GM19463 (cell line): ENCODE data around the gene RHO.
A peak's percentile ranks its signal among the peaks of the same experiment; 100 is the strongest.

Experiments
- ATAC-seq: cut with Tn5 transposase; IDR thresholded peaks from one replicate; pipeline ENCODE4 v1.9.1; 2021; ENCODE audit warnings: mild to moderate bottlenecking, moderate library complexity; ENCODE audit not compliant: unreplicated experiment

RHO gene

DNA sequence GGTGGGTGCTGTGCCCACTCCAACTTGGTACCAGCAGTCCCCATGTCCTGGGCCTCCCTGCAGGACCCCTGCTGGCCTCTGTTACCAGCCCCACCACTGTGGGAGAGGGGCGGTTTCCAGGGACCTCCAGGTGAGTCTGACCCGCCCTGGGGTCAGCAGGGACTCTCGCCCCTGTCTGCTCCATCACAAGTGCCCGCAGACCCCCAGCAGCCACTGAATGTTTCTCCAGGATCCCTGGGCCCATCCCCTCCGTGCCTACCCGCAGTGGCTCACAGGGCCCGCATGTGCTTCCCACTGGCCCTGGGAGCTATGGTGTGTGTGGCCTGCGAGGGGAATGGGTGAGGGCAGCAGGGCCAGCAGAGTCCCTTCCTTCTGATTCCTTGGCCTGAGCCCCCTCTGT is 9.9 kb upstream of the RHO start:
- ATAC-seq, result no peak

DNA sequence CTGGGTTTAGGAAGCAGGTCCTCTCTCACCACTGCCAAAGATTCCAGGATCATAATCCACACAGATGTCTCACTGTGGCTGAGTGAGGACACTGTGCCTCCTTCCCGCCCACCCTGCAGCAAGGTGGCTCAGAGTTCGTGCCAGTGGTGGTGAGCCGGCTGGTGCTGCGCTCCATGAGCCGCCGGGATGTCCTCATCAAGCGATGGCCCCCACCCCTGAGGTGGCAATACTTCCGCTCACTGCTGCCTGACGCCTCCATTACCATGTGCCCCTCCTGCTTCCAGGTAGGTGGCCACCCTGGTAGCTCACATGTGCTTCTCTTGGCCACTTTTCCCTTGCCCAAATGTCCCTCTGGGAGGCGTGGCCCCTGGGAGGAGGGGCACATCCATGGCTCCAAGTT is 9.0 kb upstream of the RHO start:
- no peak for ATAC-seq

DNA sequence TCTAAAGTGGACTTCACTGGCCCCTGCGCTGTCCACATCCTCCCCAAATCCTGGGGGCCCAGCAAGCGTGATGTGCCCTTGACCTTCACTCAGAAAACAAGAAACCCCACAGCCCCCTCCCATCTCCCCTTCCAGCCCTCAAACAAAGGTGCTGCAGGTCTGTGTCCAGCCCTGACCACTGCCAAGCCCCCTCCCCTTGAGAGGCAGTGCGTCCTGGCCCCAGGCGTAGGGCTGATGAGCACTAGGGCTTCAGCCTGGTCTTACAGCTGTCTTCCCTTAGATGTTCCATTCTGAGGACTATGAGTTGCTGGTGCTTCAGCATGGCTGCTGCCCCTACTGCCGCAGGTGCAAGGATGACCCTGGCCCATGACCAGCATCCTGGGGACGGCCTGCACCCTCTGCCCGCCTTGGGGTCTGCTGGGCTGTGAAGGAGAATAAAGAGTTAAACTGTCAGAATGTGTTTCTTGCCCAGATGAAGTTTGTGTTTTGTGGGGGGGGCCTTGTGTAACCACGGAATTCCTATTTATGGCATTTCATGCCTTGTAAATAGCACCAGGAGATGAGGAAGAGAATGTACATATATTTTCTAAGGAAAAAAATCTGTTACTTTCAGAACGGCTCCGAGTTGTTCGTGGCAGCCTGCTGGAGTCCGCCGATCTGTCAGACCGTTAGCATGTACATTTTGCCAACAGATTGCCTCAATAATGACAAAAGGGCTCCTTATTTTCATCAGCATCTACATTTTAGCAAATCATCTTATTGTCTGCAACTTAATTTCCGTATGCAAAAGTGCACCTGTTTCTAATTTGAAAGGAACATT is 8.3 kb upstream of the RHO start:
- ATAC-seq, result no peak

DNA sequence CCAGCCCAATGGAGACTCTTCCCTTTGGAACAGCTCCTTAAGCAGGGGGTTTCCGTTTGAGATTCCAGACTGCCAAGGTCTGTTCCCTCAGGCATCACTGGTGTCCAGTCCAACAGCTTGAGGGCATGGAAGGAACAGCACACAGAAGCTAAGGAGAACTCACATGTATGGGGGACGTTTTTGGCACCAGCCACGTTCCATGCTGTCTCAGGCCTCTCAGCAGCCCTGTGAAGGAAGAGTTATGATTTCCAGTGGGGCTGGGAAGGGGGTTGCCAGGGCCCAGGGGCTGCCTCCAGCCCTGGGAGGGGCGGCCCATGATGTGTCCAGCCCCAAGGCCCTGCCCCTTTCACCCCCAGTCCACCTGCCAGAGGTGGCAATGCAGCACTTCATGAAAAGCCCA is 7.5 kb upstream of the RHO start:
- ATAC-seq, result no peak

DNA sequence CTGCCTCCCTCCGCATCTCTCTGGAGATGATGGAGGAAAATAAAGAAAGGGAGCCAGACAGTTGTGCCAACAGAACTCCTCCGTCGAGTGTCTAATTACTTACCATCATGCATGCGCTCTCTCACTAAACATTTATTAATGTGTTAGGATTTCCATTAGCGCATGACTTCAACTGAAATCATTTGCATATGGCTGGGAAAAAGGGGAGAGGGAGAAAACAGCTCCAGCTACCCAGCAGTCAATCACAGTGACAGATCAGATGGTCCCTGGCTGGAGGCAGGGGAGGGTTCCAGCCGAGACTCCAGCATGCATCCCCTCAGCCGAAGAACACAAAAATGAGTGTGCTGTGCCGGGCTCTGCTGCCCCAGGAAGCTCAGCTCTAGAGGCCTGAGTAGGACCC is 6.8 kb upstream of the RHO start:
- no peak for ATAC-seq

DNA sequence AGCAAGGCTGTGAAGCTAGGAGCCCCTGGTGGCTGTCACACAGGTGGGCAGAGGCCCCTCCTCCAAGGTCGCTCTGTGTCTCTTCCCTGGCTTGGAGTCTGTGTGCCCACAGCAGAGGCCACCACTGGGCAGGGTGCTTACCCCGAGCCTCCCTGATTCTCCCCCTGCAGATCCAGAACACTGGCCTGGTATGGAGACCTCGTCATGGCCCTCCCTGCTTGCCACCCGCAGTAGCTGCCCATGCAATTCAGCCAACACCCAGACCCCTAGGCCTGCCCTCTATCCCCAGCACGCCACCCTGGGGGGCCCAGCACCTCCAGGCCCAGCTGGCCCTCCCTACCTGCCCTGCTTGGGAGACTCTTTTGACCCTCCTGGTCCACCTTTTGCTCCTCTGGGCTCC is 5.5 kb upstream of the RHO start:
- ATAC-seq, result no peak

DNA sequence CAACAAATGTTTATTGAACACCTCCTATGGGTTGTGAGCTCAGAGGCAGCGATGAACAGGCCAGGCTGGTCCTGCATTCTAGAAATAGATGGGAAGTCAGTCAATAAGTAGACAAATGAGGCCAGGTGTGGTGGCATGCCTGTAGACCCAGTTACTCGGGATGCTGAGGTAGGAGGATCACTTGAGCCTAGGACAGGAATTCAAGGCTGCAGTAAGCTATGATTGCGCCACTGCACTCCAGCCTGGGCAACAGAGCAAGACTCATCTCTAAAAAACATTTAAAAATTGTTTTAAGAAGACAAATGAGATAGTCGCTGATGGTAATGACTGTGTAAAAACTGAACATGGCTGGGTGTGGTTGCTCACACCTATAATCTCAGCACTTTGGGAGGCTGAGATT is 4.4 kb upstream of the RHO start:
- no peak for ATAC-seq

DNA sequence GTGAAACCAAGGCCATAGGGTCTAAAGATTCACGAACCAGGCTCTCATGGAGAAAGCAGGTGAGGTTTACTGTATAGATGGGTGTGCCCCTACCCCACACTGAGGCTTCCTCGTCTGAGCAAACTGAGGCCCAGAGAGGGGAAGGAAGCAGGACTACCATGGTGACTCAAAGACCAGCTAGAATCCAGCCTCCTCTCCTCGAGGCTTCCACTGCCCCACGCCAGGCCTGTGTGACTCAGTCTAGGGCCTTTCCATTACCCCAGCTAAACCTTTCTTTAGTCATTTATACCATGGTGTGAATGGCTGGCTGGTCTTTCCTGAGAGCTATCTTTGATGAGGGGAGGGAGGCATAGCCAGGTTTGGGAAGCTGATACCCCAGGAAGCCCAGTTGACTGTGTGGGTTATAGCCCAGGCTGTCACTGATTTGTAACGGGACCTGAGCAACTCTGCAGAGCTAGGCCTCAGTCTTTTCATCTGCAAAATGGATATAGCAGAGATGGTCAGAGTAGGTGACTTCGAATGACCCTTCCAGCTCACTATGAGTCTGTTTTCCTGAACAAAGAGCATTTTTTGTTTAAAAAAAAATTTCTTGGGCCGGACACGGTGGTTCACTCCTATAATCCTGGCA is 3.0 kb upstream of the RHO start:
- no peak for ATAC-seq

DNA sequence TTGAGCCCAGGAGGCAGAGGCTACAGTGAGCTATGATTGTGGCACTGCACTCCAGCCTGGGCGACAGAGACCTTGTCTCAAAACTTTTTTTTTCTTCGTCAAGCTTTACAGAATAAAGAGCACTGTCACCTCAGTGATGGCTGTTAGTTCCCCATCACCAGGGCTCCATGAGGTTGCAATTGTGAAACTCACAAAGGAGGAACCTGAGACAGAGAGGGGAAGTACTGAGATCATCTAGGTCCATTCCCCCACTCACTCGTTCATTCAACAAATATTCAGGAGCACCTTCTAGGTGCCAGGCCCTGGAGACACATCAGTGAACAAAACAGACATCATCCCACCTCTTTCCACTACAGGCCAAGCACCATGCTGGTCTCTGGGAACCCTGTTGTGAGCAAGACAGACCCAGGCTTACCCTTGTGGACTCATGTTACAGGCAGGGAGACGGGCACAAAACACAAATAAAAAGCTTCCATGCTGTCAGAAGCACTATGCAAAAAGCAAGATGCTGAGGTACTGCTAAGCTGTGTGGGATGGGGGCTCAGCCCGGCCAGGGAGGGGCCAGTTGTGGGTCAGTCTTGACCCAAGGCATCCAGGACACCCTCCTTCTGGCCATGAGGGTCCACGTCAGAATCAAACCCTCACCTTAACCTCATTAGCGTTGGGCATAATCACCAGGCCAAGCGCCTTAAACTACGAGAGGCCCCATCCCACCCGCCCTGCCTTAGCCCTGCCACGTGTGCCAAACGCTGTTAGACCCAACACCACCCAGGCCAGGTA is 2.1 kb upstream of the RHO start:
- ATAC-seq, result peak; percentile 95

DNA sequence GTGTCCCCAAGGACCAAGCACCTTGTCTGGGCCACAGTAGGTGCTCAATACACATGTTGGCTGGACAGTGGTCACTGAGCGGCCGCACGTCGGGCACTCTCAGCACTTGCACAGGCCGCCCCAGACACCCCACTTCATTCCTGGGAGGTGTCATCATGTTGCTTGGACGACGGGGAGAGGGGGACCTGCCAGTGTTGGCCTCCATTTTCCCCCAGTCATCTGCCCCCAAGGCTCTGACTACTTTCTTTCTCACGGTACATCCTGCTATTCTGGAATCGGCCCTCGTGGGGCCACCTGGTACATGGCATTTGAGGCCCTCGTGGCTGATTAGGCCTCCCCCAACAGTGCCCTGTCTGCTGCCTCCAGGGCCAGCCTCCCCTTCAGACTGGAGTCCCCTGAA is 1.2 kb upstream of the RHO start:
- no peak for ATAC-seq

DNA sequence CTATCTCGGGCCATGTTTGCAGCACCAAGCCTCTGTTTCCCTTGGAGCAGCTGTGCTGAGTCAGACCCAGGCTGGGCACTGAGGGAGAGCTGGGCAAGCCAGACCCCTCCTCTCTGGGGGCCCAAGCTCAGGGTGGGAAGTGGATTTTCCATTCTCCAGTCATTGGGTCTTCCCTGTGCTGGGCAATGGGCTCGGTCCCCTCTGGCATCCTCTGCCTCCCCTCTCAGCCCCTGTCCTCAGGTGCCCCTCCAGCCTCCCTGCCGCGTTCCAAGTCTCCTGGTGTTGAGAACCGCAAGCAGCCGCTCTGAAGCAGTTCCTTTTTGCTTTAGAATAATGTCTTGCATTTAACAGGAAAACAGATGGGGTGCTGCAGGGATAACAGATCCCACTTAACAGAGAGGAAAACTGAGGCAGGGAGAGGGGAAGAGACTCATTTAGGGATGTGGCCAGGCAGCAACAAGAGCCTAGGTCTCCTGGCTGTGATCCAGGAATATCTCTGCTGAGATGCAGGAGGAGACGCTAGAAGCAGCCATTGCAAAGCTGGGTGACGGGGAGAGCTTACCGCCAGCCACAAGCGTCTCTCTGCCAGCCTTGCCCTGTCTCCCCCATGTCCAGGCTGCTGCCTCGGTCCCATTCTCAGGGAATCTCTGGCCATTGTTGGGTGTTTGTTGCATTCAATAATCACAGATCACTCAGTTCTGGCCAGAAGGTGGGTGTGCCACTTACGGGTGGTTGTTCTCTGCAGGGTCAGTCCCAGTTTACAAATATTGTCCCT is 1.2 kb downstream of the RHO start:
- no peak for ATAC-seq

DNA sequence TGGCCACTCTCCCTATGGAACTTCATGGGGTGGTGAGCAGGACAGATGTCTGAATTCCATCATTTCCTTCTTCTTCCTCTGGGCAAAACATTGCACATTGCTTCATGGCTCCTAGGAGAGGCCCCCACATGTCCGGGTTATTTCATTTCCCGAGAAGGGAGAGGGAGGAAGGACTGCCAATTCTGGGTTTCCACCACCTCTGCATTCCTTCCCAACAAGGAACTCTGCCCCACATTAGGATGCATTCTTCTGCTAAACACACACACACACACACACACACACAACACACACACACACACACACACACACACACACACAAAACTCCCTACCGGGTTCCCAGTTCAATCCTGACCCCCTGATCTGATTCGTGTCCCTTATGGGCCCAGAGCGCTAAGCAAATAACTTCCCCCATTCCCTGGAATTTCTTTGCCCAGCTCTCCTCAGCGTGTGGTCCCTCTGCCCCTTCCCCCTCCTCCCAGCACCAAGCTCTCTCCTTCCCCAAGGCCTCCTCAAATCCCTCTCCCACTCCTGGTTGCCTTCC is 1.9 kb downstream of the RHO start:
- no peak for ATAC-seq

DNA sequence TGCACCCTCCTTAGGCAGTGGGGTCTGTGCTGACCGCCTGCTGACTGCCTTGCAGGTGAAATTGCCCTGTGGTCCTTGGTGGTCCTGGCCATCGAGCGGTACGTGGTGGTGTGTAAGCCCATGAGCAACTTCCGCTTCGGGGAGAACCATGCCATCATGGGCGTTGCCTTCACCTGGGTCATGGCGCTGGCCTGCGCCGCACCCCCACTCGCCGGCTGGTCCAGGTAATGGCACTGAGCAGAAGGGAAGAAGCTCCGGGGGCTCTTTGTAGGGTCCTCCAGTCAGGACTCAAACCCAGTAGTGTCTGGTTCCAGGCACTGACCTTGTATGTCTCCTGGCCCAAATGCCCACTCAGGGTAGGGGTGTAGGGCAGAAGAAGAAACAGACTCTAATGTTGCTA is 2.4 kb downstream of the RHO start:
- no peak for ATAC-seq

DNA sequence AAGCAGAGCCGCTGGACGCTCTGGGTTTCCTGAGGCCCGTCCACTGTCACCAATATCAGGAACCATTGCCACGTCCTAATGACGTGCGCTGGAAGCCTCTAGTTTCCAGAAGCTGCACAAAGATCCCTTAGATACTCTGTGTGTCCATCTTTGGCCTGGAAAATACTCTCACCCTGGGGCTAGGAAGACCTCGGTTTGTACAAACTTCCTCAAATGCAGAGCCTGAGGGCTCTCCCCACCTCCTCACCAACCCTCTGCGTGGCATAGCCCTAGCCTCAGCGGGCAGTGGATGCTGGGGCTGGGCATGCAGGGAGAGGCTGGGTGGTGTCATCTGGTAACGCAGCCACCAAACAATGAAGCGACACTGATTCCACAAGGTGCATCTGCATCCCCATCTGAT is 3.3 kb downstream of the RHO start:
- ATAC-seq, result no peak

DNA sequence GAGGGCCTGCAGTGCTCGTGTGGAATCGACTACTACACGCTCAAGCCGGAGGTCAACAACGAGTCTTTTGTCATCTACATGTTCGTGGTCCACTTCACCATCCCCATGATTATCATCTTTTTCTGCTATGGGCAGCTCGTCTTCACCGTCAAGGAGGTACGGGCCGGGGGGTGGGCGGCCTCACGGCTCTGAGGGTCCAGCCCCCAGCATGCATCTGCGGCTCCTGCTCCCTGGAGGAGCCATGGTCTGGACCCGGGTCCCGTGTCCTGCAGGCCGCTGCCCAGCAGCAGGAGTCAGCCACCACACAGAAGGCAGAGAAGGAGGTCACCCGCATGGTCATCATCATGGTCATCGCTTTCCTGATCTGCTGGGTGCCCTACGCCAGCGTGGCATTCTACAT is 3.8 kb downstream of the RHO start:
- ATAC-seq, result no peak

DNA sequence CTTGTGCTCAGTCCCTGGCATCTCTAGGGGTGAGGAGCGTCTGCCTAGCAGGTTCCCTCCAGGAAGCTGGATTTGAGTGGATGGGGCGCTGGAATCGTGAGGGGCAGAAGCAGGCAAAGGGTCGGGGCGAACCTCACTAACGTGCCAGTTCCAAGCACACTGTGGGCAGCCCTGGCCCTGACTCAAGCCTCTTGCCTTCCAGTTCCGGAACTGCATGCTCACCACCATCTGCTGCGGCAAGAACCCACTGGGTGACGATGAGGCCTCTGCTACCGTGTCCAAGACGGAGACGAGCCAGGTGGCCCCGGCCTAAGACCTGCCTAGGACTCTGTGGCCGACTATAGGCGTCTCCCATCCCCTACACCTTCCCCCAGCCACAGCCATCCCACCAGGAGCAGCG is 5.0 kb downstream of the RHO start:
- ATAC-seq, result no peak

DNA sequence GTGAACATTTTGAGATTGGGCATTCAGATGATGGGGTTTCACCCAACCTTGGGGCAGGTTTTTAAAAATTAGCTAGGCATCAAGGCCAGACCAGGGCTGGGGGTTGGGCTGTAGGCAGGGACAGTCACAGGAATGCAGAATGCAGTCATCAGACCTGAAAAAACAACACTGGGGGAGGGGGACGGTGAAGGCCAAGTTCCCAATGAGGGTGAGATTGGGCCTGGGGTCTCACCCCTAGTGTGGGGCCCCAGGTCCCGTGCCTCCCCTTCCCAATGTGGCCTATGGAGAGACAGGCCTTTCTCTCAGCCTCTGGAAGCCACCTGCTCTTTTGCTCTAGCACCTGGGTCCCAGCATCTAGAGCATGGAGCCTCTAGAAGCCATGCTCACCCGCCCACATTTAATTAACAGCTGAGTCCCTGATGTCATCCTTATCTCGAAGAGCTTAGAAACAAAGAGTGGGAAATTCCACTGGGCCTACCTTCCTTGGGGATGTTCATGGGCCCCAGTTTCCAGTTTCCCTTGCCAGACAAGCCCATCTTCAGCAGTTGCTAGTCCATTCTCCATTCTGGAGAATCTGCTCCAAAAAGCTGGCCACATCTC is 6.1 kb downstream of the RHO start:
- ATAC-seq, result no peak

DNA sequence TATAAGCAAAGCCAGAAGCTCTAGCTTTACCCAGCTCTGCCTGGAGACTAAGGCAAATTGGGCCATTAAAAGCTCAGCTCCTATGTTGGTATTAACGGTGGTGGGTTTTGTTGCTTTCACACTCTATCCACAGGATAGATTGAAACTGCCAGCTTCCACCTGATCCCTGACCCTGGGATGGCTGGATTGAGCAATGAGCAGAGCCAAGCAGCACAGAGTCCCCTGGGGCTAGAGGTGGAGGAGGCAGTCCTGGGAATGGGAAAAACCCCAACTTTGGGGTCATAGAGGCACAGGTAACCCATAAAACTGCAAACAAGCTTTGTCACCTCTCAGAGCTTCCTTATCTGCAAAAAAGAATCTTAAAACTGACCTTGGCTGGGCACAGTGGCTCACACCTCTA is 6.6 kb downstream of the RHO start:
- no peak for ATAC-seq

DNA sequence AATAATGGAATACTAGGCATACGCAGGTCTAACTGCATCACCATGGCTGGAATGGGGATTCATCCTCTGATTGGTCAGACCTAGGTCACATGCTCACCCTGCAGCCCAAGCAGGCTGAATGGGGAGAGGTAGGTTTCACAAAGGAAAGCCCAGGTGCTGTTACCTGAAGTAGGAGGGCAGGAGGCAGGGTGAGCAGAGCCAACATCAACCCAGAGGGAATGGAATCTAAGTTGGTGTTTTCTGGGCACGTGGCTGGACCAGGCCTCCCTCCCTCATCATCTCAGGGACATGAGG is 7.9 kb downstream of the RHO start:
- ATAC-seq, result no peak

DNA sequence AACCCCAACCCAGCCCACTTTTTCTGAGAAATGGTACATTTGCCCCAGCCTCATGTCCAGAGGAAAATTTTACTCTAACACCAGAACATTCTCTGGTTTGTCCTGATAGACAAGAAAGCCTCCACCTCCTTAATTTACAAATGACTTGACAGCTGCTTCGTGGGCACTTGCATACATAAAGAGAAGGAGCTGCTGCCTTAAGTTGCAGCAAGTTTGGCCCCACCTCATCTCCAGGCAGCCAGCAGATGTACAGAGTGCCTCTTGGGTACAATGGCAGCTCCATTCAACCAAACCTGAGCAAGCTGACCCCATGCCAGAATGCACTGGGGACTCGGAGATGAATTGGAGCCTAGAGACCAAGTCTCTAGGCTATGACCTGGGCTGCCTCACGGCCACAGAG is 8.4 kb downstream of the RHO start:
- ATAC-seq, result no peak

DNA sequence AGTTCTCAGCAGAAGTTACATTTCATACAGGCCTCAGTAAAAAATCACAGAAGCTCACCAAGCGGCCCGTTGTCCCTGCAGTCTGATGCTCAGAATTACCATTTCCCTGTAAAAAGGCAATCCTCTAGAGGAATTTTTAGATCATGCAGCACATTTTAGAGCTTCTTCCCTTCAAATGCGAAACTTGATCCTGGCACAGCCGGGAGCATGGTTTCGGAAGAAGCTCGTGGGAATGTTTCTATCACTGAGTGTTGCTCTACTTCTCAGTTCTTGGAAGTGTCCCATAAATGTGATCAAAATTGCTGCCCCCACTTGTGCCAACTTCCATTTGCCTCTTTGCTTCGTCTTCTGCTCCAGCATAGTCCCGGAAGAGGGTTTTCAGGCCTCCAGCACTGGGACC is 10.8 kb downstream of the RHO start:
- ATAC-seq, result no peak
